ENCODE data around the gene EIF2D.

- no peak for TF ChIP-seq GATA2 (IDR thresholded peaks at IDR 0.05; ENCODE audit: low read depth, low read length)
- TF ChIP-seq GATA3 (IDR thresholded peaks at IDR 0.05; ENCODE audit: low read depth, low read length): no peak
Measured at GRCh38 chr1:206655471-206655882, 43.2 kb upstream of the EIF2D start.
